ENCODE results near the gene ARHGAP9. TPM values are rescaled to one million over a fixed set of nuclear protein-coding genes. Genes with fewer than 3 reads are reported as not detected.
"Not testable (repeated sequence)": the region's sequence is repeated elsewhere in the genome, so short reads cannot be mapped to it uniquely, and the experiment has no call there.

ARHGAP9 gene
- total RNA-seq, 2 donors from 2014 or later = 1.3 to 1.6 TPM

GRCh38 chr12:57511161-57511560, 31.5 kb upstream of the ARHGAP9 start:
- Mint-ChIP-seq H3K9me3 (peaks cover 22% of the 10 kb centered on the region), H3K27me3 (ENCODE audit: insufficient read depth) (no peaks in the 10 kb centered on the region), H3K36me3 (ENCODE audit: low read depth) (peaks cover 79% of the 10 kb centered on the region), H3K4me3 (no peak overlapping the region), H3K4me1 (peaks cover 17% of the 10 kb centered on the region), H3K27ac (no peak overlapping the region)
- no peak overlapping the region for H3K27ac ChIP-seq (ENCODE audit: low read depth, low read length)
- TF ChIP-seq CTCF (conservative IDR thresholded peaks at IDR 0.05) = no peak
- H3K9ac ChIP-seq (ENCODE audit: extremely low read depth, low read length, poor library complexity, severe bottlenecking) = no peak overlapping the region
- 97 to 100% methylated on average over 4 of the region's 4 CpGs for WGBS, 2 experiments (ENCODE audit: insufficient coverage in 1 of 2, insufficient read length in 1 of 2)
- H3K27me3 ChIP-seq (ENCODE audit: control insufficient read depth, insufficient read depth, low read length, poor library complexity, severe bottlenecking) = no peaks in the 10 kb centered on the region
- peaks cover 10% of the 10 kb centered on the region for H3K4me1 ChIP-seq (ENCODE audit: control insufficient read depth, insufficient read depth, low read length)
- H3K36me3 ChIP-seq (ENCODE audit: control insufficient read depth, insufficient read depth, low read length) = peaks cover 79% of the 10 kb centered on the region
- H3K9me3 ChIP-seq (ENCODE audit: control insufficient read depth, low read length) = peaks cover 5% of the 10 kb centered on the region
- no peak overlapping the region for H3K4me3 ChIP-seq (ENCODE audit: low read length)
- DNase-seq = no peak

DNA sequence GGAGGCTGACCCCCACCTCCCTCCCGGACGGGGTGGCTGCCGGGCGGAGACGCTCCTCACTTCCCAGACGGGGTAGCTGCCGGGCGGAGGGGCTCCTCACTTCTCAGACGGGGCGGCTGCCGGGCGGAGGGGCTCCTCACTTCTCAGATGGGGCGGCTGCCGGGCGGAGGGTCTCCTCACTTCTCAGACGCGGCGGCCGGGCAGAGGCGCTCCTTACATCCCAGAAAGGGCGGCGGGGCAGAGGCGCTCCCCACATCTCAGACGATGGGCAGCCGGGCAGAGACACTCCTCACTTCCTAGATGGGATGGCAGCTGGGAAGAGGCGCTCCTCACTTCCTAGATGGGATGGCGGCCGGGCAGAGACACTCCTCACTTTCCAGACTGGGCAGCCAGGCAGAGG, 28.1 kb upstream of the ARHGAP9 start:
- WGBS, 2 experiments (ENCODE audit: insufficient coverage in 1 of 2, insufficient read length in 1 of 2) = 96% methylated on average over 5 of the region's 28 CpGs; no CpG with 5 or more reads in 1 of the 2 experiments
- H3K4me1 ChIP-seq (ENCODE audit: control insufficient read depth, insufficient read depth, low read length); H3K27me3 Mint-ChIP-seq (ENCODE audit: insufficient read depth); H3K4me3 ChIP-seq (ENCODE audit: low read length); H3K27ac Mint-ChIP-seq; H3K4me3 Mint-ChIP-seq; H3K9ac ChIP-seq (ENCODE audit: extremely low read depth, low read length, poor library complexity, severe bottlenecking); H3K27me3 ChIP-seq (ENCODE audit: control insufficient read depth, insufficient read depth, low read length, poor library complexity, severe bottlenecking); DNase-seq; H3K4me1 Mint-ChIP-seq; H3K27ac ChIP-seq (ENCODE audit: low read depth, low read length): not testable (repeated sequence)
- peaks cover 39% of the 10 kb centered on the region for H3K9me3 Mint-ChIP-seq
- H3K9me3 ChIP-seq (ENCODE audit: control insufficient read depth, low read length) = peaks cover 28% of the 10 kb centered on the region
- H3K36me3 Mint-ChIP-seq (ENCODE audit: low read depth) = peaks cover 84% of the 10 kb centered on the region
- H3K36me3 ChIP-seq (ENCODE audit: control insufficient read depth, insufficient read depth, low read length) = peaks cover 80% of the 10 kb centered on the region

- not testable (repeated sequence) for H3K4me1 Mint-ChIP-seq; H3K4me3 Mint-ChIP-seq; H3K4me1 ChIP-seq (ENCODE audit: control insufficient read depth, insufficient read depth, low read length); H3K27ac ChIP-seq (ENCODE audit: low read depth, low read length); H3K9ac ChIP-seq (ENCODE audit: extremely low read depth, low read length, poor library complexity, severe bottlenecking); DNase-seq; H3K27ac Mint-ChIP-seq; H3K27me3 ChIP-seq (ENCODE audit: control insufficient read depth, insufficient read depth, low read length, poor library complexity, severe bottlenecking); H3K27me3 Mint-ChIP-seq (ENCODE audit: insufficient read depth); H3K4me3 ChIP-seq (ENCODE audit: low read length)
- WGBS, 2 experiments (ENCODE audit: insufficient coverage in 1 of 2, insufficient read length in 1 of 2) = 92 to 100% methylated on average over 2 to 3 of the region's 4 CpGs
- Mint-ChIP-seq H3K9me3 (peaks cover 39% of the 10 kb centered on the region), H3K36me3 (ENCODE audit: low read depth) (peaks cover 82% of the 10 kb centered on the region)
- Histone ChIP-seq H3K9me3 (ENCODE audit: control insufficient read depth, low read length) (peaks cover 33% of the 10 kb centered on the region), H3K36me3 (ENCODE audit: control insufficient read depth, insufficient read depth, low read length) (peaks cover 79% of the 10 kb centered on the region)
Measured at GRCh38 chr12:57506541-57506940, 26.9 kb upstream of the ARHGAP9 start.

DNA sequence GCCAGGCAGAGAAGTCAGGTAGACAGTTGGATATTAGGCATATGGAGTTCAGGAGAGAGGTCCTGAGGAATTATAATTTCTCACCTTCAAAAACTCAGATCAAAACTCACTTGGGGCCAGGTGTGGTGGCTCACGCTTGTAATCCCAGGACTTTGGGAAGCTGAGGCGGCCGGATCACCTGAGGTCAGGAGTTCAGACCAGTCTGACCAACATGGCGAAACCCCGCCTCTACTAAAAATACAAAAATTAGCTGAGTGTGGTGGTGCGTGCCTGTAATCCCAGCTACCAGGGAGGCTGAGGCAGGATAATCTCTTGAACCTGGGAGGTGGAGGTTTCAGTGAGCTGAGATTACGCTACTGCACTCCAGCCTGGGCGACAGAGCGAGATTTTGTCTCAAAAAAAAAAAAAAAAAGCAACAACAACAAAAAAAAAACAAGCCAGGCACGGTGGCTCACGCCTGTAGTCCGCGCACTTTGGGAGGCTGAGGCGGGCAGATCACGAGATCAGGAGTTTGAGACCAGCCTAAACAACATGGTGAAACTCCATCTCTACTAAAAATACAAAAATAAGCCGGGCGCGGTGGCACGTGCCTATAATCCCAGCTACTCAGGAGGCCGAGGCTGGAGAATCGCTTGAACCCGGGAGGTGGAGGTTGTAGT, 22.8 kb upstream of the ARHGAP9 start:
- H3K27me3 Mint-ChIP-seq (ENCODE audit: insufficient read depth); H3K4me1 Mint-ChIP-seq; H3K27ac Mint-ChIP-seq; H3K27me3 ChIP-seq (ENCODE audit: control insufficient read depth, insufficient read depth, low read length, poor library complexity, severe bottlenecking); H3K4me3 Mint-ChIP-seq; H3K27ac ChIP-seq (ENCODE audit: low read depth, low read length); H3K9ac ChIP-seq (ENCODE audit: extremely low read depth, low read length, poor library complexity, severe bottlenecking); H3K4me3 ChIP-seq (ENCODE audit: low read length); H3K4me1 ChIP-seq (ENCODE audit: control insufficient read depth, insufficient read depth, low read length); DNase-seq: not testable (repeated sequence)
- WGBS, 2 experiments (ENCODE audit: insufficient coverage in 1 of 2, insufficient read length in 1 of 2) = 97 to 99% methylated on average over 11 to 21 of the region's 22 CpGs
- Mint-ChIP-seq H3K36me3 (ENCODE audit: low read depth) (peaks cover 86% of the 10 kb centered on the region), H3K9me3 (peaks cover 24% of the 10 kb centered on the region)
- Histone ChIP-seq H3K36me3 (ENCODE audit: control insufficient read depth, insufficient read depth, low read length) (peaks cover 86% of the 10 kb centered on the region), H3K9me3 (ENCODE audit: control insufficient read depth, low read length) (peaks cover 47% of the 10 kb centered on the region)

Data from endodermal cell (in vitro differentiated cells).